ENCODE data around the gene DDX31. TPM values are rescaled to one million over a fixed set of nuclear protein-coding genes. Genes with fewer than 3 reads are reported as not detected.

The DDX31 gene
- total and polyA plus RNA-seq, 2 donors (not counting 1 experiment from before 2014, with no cell fraction given): 16.4 to 22.7 TPM

DNA sequence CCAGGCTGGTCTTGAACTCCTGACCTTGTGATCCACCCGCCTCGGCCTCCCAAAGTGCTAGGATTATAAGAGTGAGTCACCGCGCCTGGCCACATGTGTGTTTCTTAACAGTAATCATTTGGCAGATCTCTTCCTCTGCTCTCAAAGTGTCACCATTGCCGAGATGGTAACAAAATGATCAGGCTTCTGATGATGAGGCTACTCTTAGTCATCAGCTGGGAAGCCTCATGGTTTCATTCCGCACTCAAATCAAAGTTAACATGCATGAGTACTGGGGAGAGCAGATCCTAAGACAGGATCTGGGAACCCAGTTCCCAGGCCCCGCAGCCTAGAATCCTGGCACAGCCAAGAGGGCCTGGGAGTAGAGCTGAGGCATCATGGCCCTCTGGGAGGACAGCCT lies 60.0 kb downstream of the DDX31 start:
- Histone ChIP-seq H3K9ac (ENCODE audit: low read length) (no peak overlapping the region), H2AFZ (ENCODE audit: insufficient read depth, low read depth, low read length, poor library complexity, severe bottlenecking) (no peak overlapping the region), H3K9me3 (ENCODE audit: control extremely low read depth in 1 of 3, control insufficient read depth in 2 of 3, insufficient read depth in 1 of 3, low read length in 2 of 3) (no peaks in the 10 kb centered on the region), H4K20me1 (ENCODE audit: control insufficient read depth, insufficient read depth, low read length, poor library complexity, severe bottlenecking) (no peaks in the 10 kb centered on the region), H3K36me3 (replicated peaks in 1 of 2; ENCODE audit: control extremely low read depth in 1 of 2, control insufficient read depth in 1 of 2, extremely low read depth in 1 of 2, insufficient read depth in 2 of 2, low read length in 1 of 2) (peaks cover 0 to 66% of the 10 kb centered on the region in 2 experiments), H3K27ac (ENCODE audit: low read length in 2 of 2) (no peak overlapping the region), H3K27me3 (replicated peaks in 1 of 4; ENCODE audit: control extremely low read depth in 1 of 4, control insufficient read depth in 3 of 4, insufficient read depth in 4 of 4, low read length in 3 of 4) (no peaks in the 10 kb centered on the region), H3K4me3 (ENCODE audit: control extremely low read depth in 1 of 5, extremely low read depth in 1 of 5, insufficient read depth in 1 of 5, low read depth in 2 of 5, low read length in 4 of 5) (no peak overlapping the region), H3K4me2 (replicated peaks; ENCODE audit: low read depth, low read length, poor library complexity, severe bottlenecking) (no peak overlapping the region), H3K79me2 (ENCODE audit: control insufficient read depth, insufficient read depth, low read length) (no peaks in the 10 kb centered on the region), H3K4me1 (ENCODE audit: control insufficient read depth in 2 of 2, insufficient read depth in 2 of 2, low read length in 2 of 2) (no peaks in the 10 kb centered on the region)
- ATAC-seq (ENCODE audit: low read depth) (no peak), DNase-seq (no peak)
- Mint-ChIP-seq H3K27me3 (no peaks in the 10 kb centered on the region), H3K4me1 (no peaks in the 10 kb centered on the region), H3K9me3 (ENCODE audit: insufficient read depth) (no peaks in the 10 kb centered on the region), H3K4me3 (no peak overlapping the region), H3K27ac (no peak overlapping the region)
- intact Hi-C loops (cut with micrococcal nuclease): no loop called here
- CTCF ChIA-PET: no interaction called here
- TF ChIP-seq EZH2 (IDR thresholded peaks at IDR 0.05; ENCODE audit: borderline replicate concordance, insufficient read depth, low read depth, low read length, poor library complexity, severe bottlenecking) (no peak), CTCF (IDR thresholded peaks at IDR 0.05) (no peak)
- POLR2A ChIA-PET: no interaction called here
- 100% methylated on average over 5 of the region's 7 CpGs for WGBS (ENCODE audit: insufficient coverage)

DNA sequence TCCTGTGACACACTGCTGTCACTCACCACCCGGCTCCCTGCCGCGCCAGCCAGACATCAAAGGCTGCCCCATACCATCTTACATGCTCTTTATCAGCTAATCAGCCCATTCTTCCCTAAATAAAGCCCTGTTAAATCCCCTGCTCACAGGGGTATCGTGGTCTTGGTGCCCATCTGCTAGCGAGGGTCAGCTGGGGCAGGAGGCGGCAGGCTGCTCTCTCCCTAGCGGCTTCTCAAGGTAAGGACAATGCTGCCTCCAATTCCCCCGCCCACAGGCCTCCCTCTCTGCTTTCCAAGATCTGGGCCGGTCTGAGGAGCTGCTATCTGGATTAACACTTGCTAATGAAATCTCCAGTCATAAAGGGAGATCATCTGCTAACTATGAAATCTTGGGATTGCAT lies 60.6 kb downstream of the DDX31 start:
- H3K36me3 ChIP-seq (replicated peaks in 1 of 2; ENCODE audit: control extremely low read depth in 1 of 2, control insufficient read depth in 1 of 2, extremely low read depth in 1 of 2, insufficient read depth in 2 of 2, low read length in 1 of 2): peaks cover 0 to 63% of the 10 kb centered on the region in 2 experiments
- H3K9ac ChIP-seq (ENCODE audit: low read length): no peak overlapping the region
- H3K79me2 ChIP-seq (ENCODE audit: control insufficient read depth, insufficient read depth, low read length): no peaks in the 10 kb centered on the region
- TF ChIP-seq CTCF (IDR thresholded peaks at IDR 0.05): no peak
- TF ChIP-seq EZH2 (IDR thresholded peaks at IDR 0.05; ENCODE audit: borderline replicate concordance, insufficient read depth, low read depth, low read length, poor library complexity, severe bottlenecking): no peak
- intact Hi-C loops (cut with micrococcal nuclease): no loop called here
- ATAC-seq (ENCODE audit: low read depth): no peak
- H2AFZ ChIP-seq (ENCODE audit: insufficient read depth, low read depth, low read length, poor library complexity, severe bottlenecking): no peak overlapping the region
- H3K27me3 ChIP-seq (replicated peaks in 1 of 4; ENCODE audit: control extremely low read depth in 1 of 4, control insufficient read depth in 3 of 4, insufficient read depth in 4 of 4, low read length in 3 of 4): no peaks in the 10 kb centered on the region
- H3K27ac ChIP-seq (ENCODE audit: low read length in 2 of 2): no peak overlapping the region
- ChIA-PET CTCF (interaction anchor here (1.2 kb wide), 1 partner anchor 102 kb away, joined by 3 read pairs; no protein-coding TSS in a partner anchor), POLR2A (no interaction called here)
- H3K4me2 ChIP-seq (replicated peaks; ENCODE audit: low read depth, low read length, poor library complexity, severe bottlenecking): no peak overlapping the region
- no peaks in the 10 kb centered on the region for H4K20me1 ChIP-seq (ENCODE audit: control insufficient read depth, insufficient read depth, low read length, poor library complexity, severe bottlenecking)
- H3K9me3 Mint-ChIP-seq (ENCODE audit: insufficient read depth): no peaks in the 10 kb centered on the region
- WGBS (ENCODE audit: insufficient coverage): 96% methylated on average over 8 of the region's 9 CpGs
- H3K27ac Mint-ChIP-seq: no peak overlapping the region
- no peaks in the 10 kb centered on the region for H3K4me1 ChIP-seq (ENCODE audit: control insufficient read depth in 2 of 2, insufficient read depth in 2 of 2, low read length in 2 of 2)
- H3K4me3 Mint-ChIP-seq: no peak overlapping the region
- DNase-seq: no peak
- no peak overlapping the region for H3K4me3 ChIP-seq (ENCODE audit: control extremely low read depth in 1 of 5, extremely low read depth in 1 of 5, insufficient read depth in 1 of 5, low read depth in 2 of 5, low read length in 4 of 5)
- H3K27me3 Mint-ChIP-seq: no peaks in the 10 kb centered on the region
- H3K4me1 Mint-ChIP-seq: no peaks in the 10 kb centered on the region
- no peaks in the 10 kb centered on the region for H3K9me3 ChIP-seq (ENCODE audit: control extremely low read depth in 1 of 3, control insufficient read depth in 2 of 3, insufficient read depth in 1 of 3, low read length in 2 of 3)
